HEK293T (cell line): ENCODE measurements around the gene HIGD1A.
A peak's percentile ranks its signal among the peaks of the same experiment; 100 is the strongest.

Experiments used
- ARNT ChIP-seq: fragments of 450-650 bp; IDR thresholded peaks from 2 replicates; pipeline ENCODE4 v1.6.1; 2017; ENCODE audit warnings: mild to moderate bottlenecking
- BHLHE40 ChIP-seq: fragments of 450-650 bp; IDR thresholded peaks from 2 replicates; pipeline ENCODE4 v1.6.1; 2016; ENCODE audit warnings: mild to moderate bottlenecking, moderate library complexity, borderline replicate concordance
- CTBP1 ChIP-seq: fragments of 450-650 bp; IDR thresholded peaks from 2 replicates; pipeline ENCODE4 v1.6.1; 2016; ENCODE audit warnings: borderline replicate concordance
- ELF4 ChIP-seq: fragments of 450-650 bp; IDR thresholded peaks from 2 replicates; pipeline ENCODE4 v1.6.1; 2017; ENCODE audit warnings: antibody characterized with exemption
- FOXA1 ChIP-seq: fragments of 450-650 bp; IDR thresholded peaks from 2 replicates; pipeline ENCODE4 v1.6.1; 2016; ENCODE audit warnings: mild to moderate bottlenecking
- FOXM1 ChIP-seq: fragments of 450-650 bp; IDR thresholded peaks from 2 replicates; pipeline ENCODE4 v1.6.1; 2017; ENCODE audit warnings: mild to moderate bottlenecking, borderline replicate concordance
- HDGF ChIP-seq: fragments of 450-650 bp; IDR thresholded peaks from 2 replicates; pipeline ENCODE4 v1.6.1; 2017; ENCODE audit warnings: antibody characterized with exemption, borderline replicate concordance
- NFRKB ChIP-seq: fragments of 450-650 bp; IDR thresholded peaks from 2 replicates; pipeline ENCODE4 v1.6.1; 2016; ENCODE audit warnings: mild to moderate bottlenecking, moderate library complexity
- SP1 ChIP-seq: fragments of 450-650 bp; IDR thresholded peaks from 2 replicates; pipeline ENCODE4 v1.6.1; 2017
- SUZ12 ChIP-seq: fragments of 450-650 bp; IDR thresholded peaks from 2 replicates; pipeline ENCODE4 v1.6.1; 2016; ENCODE audit warnings: mild to moderate bottlenecking
- TARDBP ChIP-seq: fragments of 450-650 bp; IDR thresholded peaks from 2 replicates; pipeline ENCODE4 v1.6.1; 2016
- ZNF384 ChIP-seq: fragments of 450-650 bp; IDR thresholded peaks from 2 replicates; pipeline ENCODE4 v1.6.1; 2016
- TF ChIP-seq, protein P1 (sequence below): fragments of 450-650 bp; IDR thresholded peaks from 2 replicates; pipeline ENCODE4 v1.6.1; 2016

DNA sequence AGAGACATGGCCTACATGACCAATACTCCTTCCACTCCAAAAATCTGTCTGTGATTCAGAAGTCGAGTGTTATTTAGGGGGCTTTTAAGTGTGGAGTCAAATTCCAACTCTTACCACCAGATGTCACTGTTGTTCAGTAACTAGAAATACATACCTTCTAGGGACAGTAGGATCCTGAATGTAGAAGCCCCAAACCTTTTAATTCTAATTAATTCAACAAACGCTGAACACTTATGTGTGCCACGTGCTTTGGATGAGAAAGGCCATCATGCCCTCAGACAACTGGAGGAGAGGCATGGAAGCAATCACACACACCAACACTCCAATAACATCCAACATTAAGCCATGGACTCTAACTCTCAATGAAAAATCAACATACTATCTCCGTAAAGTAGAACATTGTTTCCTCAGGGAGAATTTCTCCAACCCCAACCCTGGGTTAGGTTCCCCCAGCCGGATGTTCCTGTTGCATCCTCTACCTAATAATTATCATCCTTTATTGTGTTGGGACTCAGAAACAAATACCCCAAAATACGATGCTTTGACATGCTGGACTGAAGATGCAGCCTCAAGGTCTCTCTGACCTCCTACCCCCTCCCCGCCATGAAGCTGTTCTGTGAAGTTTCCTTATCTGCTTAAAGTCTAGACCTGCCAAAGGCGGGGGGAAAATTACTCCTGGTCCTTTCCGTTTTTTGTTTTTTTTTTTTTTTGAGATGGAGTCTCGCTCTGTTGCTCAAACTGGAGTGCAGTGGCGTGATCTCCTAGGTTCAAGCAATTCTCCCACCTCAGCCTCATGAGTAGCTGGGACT is 23.2 kb downstream of the HIGD1A start:
- TF ChIP-seq FOXM1 (no peak), BHLHE40 (no peak), FOXA1 (no peak), TARDBP (no peak), NFRKB (no peak), SUZ12 (no peak), ELF4 (no peak), SP1 (no peak), ZNF384 (no peak), CTBP1 (no peak), ARNT (no peak), HDGF (no peak)
- TF ChIP-seq, protein P1, sequence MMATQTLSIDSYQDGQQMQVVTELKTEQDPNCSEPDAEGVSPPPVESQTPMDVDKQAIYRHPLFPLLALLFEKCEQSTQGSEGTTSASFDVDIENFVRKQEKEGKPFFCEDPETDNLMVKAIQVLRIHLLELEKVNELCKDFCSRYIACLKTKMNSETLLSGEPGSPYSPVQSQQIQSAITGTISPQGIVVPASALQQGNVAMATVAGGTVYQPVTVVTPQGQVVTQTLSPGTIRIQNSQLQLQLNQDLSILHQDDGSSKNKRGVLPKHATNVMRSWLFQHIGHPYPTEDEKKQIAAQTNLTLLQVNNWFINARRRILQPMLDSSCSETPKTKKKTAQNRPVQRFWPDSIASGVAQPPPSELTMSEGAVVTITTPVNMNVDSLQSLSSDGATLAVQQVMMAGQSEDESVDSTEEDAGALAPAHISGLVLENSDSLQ: 0 out of 2 replicates have a peak, but pooled peaks have one; percentile 2
